Activated T-helper 9 cell treated with anti-CD3 and anti-CD28 coated beads, Interleukin-2, amount 50 U/mL, for 16 hours (primary cell): ENCODE results near the gene CACHD1.

ENCODE experiments used
- DNase-seq: peaks from one replicate; pipeline ENCODE4 v3.0.0-alpha.2; 2020; ENCODE audit warnings: low read depth

The CACHD1 gene

DNA sequence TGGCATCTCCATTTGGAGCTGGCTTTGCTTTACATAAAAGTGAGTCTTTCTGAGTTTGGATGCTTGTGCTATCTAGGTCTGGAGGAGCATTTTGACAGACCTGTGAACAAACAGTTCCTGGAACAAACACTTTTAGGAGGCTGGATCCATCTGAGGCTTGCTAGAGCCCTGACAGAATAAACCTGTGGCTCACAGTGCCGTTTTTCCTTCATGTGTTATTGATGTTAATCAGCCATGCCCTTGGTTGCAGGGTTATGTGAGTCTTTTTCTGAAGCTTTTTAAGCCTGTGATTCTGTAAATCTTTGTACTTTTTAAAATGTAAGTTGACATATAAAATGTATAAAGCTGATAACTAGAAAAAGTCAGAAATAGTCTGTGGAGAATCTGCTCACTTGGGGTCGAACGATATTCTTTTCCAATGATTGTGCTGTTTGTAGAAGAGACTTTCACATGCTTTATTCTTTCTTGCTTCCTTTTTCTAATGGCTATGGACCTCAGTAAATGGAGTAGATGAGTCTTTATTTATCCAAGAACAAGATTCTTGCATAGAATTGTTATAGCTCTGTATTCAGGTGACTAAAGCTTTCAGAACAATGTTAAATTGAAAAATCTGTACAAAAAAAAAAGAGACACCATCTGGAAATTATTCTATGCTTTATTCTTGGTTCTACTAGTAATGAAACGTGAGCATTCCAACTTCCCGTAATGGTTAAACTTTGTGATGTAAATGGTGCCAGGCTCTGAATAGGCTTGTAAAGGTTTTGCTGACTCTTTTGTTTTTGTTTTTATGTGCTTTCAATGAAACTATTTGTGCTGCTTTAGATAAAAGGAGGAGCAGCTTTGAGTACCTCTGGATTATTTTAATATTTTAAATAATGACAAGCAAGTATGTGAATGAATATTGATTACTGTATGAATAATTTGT, 53.7 kb downstream of the CACHD1 start:
- DNase-seq, result no peak

DNA sequence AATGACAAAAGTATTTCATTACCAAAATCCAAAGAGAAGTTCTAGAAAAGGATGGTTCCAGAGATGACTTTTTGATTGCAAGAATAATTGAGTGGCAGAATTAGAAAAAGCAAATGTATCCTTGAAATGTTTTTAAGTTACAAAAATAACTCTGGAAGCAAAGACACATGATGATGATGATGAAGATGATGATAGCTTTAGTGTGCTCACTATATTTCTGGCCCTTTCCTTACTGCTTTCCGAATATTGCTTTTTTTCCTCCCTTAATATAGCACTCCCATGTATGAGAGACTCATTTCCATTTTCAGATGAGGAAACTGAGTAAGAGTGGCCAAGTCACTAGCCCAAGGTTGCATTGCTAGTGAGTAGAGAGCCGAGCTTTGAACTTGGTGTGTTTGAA, 54.7 kb downstream of the CACHD1 start:
- DNase-seq, result no peak

DNA sequence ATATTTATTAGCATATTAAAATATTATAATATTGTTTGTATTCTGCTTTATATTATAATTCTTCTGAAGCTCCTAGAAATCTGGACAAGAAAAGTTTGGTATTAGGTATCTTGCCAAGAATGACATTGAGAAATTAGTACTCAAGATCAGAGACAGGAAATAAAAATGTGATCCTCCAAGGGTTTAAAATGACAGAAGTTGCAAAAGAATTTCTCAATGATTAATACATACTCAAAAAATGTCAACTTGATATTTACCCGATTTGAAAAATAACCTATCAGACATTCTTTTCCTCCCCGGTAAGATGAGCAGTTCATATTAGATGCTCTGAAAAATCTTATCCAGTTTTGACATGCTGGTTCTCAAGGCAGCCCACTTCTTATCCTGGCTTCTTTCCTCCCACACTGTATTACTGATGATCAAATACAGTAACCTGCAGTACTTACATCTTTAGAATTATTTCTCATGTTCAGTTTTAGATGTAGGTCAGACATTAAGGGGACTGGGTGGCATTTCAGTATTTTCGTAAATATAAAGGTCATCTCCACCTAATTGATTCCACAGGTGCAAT, 55.3 kb downstream of the CACHD1 start:
- no peak for DNase-seq

DNA sequence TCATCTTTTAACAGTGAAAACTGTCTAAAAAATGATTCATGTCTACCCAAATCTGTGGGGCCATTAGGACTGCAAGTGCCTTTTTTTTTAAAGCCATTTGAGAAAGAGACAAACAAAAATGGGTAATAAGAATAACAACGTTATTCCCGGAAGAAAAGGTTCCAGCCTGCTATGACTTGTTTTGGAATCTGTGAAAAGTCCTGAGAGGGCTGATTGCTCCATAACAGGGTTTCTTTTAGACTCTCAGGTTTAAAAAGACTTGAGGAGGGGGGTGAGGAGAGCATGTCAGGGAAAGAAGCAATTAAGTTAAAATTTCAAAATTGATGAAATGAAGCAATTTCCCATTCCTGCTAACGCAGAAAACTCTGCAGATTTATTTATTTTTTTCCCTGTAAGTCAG, 56.4 kb downstream of the CACHD1 start:
- no peak for DNase-seq

DNA sequence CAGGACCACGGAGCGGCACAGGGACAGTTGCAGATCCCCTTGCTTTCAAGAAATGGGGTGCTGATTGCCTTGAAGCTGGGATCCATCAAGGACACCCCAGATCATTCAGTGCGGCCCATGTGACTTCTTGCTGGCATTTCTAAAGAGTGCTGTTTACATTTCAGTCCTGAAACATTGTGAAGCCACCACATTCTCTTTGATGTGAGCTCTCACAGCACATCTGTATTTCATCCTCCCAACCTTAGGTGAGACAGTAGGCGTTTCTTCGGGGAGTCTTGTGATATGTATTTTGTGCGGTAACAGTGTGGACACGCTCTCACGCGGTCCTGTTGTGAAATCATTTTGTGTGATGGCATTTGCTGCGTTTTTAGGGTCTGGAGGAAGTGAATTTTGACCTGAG, 57.2 kb downstream of the CACHD1 start:
- no peak for DNase-seq

DNA sequence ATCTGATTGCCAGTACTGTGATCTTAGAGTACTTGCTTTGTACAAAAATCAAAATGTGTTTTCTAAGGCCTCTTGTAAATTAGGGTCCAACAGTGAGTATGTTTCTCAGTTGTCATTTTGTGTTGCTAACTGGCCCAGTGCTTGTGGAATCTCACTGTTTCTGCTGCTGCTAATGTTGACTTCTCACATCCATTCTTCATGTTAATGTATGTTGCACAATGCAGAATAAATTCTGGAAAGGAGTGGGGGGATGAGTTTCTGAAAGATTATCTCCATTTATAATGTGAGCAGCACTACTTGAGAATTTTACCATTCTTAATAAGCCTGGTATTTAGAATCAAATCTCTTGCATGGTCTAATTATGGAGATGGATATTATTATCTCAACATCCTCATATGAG, 57.9 kb downstream of the CACHD1 start:
- DNase-seq, result no peak

DNA sequence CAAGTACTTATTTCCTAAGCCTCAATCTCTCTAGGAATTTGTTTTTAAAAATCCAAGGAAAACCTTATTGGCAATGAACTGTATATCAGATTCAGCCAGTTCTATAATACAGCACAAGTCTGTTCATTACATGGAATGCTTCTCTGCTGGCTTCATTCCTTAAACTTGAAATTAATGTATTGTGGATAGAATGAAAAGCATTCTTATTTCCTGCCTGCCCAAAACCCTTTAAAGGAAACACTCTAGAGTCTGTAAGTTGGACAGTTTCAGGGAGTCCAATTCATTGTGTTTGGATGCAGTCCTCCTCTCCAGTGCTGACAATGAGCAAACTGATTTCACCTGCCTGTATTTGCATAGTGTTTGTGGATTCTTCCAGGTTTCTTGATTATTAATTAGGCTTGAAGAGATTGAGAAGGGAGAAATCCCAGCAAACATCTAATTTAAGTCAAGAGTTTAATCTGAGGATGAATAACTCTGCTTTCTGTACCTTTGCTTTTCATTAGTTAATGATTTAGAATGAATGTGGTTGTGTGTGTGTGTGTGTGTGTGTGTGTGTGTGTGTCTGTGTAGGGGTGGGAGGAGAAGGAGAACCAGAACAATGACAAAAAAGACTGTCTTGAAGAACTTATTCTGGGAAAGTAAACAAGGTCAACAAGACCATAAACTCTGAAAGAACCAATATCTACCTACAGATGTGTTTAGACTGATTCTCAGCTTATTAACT, 61.2 kb downstream of the CACHD1 start:
- no peak for DNase-seq

DNA sequence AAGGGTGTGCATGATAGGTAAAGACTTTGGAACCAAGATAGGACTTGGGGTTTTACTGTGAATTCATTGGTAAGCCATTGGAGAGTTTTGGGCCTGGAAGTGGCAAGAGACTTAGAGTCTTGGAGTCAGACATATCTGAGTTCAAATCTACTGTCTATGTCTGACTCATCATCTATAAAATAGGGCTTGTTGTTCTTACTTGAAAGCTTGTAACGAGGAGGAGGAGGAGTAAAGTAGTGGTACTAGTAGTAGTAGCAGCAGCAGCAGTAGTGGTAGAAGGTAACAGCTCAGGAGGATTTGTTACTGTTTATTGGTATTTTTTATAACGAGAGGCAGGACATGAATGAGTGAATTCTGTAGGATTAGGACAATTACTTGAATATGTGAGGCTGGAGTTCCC, 62.7 kb downstream of the CACHD1 start:
- DNase-seq, result no peak

DNA sequence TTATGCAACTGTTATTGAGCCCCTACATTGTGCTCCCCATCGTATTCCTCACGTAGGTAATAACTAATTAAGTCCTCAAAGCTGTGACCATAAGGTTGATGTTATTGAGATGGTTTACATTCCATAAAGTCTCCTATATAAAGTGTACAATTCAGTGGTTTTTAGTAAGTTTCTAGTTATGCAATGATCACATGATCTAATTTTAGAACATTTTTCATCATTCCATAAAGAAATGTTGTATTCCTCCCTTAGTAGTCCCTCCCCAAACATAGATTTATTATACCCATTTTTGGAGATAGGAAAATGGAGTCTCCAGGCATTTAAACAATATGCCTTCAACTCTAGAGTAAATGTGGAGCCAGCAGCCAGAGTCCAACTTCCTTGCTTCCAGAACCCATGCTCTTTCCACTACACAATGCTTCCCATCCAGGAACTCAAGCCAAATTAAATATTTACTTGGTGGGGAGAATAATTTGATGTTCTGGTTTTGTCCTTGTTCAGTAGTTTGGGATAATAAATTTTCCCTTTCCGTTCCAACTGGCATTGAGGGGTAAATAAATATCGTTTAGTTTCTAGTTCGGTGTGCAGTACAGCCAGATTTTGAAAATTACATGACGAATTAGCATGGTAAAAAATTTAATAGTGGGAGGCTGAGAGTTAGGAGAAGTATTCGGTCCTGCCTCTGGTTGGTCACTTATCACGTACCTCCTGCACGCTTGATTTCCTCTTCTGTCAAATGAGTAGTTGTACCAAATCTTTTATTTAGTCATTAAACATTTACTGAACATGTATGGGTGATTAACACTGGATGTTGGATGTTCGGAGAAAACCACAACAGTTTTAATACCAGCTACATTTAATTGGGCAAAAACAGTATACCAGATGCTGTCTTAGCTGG, 66.3 kb downstream of the CACHD1 start:
- DNase-seq, result no peak

DNA sequence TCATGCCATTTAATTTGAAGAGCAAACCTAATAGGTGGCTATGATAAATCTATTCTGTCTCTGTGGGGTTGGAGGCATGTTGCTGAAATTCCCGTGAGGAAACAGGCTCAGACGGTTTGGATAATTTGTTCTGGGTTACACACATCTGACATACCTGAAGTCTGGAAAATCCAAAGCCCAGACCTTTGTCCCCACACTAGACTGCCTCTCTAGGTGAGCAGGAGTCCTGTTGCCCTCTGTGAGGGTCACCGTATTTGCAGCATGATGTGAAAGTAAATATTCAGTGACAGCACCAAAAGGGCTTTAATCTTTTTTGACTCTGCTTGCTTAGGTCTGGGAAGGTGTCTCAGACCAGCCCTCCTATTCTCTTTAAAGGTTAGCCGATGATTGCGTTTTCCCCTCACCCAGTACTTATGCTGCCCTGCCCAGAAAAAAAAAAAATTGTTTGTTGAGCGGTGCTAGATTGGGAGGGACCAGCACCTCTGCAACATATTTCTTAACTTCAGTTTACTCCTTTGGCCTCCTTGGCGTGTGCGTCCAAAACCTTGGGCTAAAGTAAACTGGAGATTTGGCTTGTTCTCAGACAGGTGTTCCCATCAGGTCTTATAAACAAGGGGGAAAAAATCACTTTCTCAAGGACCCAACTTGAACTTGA, 67.0 kb downstream of the CACHD1 start:
- no peak for DNase-seq

DNA sequence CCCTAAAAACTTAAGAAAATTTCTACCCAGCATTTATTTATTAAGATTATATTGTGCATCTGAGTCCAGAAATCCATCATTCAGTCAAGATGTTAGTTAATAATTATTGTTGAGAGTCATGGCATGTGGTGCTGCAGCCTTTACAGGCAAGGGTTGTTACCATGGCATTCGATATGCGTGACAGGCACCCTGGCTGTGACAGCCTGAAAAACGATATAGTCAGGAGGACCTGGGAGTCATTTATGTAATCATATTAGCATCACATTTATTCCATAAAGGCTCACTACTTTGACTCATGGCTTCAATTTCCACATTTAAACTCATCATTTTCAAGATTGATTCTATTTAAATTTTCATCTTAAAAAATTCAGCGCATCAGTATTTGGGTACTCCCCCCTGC, 68.0 kb downstream of the CACHD1 start:
- DNase-seq, result no peak

DNA sequence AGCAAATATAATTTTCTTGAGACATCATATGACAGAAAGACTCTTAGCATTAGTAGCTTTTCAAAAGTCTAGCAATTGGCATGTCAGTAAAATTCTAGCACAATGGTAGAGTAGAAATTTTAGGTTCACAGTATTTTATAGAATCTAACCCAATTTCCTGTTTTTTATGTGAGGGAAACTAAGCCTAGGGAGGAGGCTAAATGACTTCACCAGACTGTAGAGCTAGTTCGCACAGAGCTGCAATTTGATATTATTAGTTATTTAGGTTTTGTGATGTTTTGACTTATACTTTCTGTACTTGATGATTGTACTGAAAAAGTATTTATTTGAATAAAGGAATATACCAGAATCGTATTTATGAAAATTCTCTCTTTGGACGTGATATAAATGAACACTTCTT, 68.5 kb downstream of the CACHD1 start:
- DNase-seq, result no peak

DNA sequence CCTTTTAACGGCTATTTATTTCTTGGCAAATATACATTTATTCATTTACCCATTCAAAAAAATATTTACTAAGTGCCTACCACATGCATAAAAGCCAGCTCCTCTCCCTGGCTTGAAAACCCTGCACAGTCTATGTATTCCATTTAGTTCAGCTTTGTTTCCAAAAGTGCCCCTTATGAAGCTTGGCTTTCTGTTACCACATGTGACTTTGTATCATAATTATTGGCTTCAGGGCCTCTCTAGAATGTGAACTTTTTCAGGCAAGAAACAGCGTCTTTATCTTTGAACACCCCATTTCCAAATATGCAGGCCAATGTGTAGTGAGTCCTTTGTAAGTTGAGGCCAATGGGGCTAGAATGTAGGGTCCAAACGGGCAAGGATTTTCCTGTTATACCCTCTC, 69.4 kb downstream of the CACHD1 start:
- DNase-seq, result no peak

DNA sequence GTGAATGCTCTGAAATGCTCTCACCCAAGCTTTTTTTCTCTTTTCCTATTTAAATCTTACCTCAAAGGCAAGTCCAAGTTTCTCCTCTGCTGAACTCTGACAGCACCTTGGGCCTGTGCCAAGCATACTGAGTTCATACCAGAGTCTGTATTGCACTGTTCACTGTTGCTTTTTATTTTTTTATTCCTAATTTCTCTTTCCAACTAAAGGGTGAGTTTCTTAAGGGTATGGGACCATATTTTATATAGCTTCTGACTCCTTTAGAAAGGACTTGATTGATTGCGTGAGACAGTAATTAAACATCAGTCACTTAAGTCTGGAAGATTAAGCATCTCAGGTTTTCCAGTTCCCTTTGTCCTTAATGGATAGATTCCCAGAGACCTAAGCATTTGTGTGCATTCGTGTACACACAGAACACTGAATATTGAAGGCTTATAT, 69.9 kb downstream of the CACHD1 start:
- DNase-seq, result no peak

DNA sequence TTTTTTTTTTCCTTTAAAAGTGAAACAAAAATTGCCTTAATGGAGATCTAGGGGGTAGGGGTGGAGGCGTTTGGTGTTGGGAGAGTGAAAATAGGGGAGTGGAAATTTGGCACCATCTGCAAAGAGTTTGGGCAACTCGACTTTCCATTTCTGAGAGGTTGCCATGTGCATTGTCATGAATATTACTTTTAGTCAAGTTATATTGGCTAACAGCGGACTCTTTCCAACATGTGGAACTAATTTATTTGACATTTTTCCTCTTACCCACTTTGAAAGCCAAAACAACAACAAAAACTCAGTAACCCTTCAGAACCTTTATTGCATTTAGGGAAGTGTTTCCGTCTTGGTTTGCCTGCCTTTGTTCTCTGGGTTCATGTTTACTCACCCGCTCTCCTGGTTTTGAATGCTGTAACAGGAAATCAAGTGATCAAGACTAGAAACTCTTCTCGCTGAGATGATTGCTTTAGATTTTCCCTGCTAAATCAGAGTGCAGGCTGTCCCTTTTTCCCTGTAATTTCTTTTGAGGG, 70.4 kb downstream of the CACHD1 start:
- DNase-seq, result no peak

DNA sequence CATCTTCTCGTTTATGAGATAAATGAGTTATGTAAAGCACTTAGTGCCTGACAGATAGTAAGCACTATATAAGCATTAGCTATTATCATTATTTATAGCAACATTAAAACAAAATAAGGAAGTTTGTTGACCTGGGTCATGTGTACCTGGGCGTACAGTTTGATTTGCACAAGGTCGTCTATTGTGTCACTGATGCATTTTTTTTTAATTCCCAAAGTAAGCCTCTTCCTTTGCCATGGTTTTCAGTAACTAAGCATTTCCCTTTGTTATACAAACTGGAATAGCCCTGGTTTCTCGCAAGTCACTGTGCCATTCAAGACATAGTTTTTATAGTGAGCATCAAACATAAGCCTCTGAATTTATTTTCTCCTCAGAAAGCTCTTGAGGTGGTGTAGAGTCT, 72.2 kb downstream of the CACHD1 start:
- DNase-seq, result no peak

DNA sequence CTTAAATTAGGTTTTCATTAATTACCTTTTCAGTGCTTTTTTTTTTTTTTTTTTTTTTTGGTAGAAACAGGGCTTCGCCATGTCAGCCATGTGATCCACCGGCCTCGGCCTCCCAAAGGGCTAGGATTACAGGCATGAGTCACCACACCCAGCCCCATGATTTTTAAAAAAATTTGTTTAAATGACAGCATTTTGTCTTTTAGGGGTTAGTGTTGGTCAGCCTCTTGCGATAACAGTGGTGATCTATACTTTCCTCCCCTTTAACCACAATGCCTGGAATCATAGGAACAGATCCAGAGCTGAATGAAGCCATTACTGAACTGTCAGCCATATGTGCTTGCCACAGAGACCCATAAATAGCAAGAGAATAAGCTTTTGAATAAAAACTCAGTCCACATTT, 73.9 kb downstream of the CACHD1 start:
- no peak for DNase-seq

DNA sequence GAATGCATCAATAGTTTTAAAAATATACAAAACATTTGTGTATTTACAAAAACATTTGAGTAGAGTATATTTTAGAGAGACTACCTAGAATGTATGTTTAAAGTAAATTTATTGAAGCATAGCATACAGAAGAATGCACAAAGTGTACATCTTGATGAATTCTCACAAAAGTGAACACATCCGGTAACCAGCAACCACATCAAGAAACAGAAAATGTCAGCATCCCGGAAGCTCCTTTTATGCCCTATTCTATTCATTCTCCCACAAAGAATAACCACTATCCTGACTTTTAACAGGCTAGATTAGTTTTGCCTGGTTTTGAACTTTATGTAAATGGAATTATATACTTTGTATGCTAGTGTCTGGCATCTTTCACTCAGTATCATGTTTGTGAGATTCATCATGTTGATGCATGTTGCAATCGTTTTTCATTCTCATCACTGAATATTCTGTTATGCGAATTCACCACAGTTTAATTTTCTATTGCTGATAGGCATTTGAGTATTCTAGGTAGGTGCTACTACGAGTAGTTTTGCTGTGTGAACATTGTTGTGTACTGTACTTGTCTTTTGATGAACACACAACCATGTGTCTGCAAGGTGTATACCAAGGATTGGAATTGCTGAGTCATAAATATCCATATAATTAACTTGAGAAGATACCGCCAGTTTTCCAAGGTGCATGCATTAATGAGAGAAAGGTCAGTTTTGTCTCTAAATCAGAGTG, 75.4 kb downstream of the CACHD1 start:
- no peak for DNase-seq

DNA sequence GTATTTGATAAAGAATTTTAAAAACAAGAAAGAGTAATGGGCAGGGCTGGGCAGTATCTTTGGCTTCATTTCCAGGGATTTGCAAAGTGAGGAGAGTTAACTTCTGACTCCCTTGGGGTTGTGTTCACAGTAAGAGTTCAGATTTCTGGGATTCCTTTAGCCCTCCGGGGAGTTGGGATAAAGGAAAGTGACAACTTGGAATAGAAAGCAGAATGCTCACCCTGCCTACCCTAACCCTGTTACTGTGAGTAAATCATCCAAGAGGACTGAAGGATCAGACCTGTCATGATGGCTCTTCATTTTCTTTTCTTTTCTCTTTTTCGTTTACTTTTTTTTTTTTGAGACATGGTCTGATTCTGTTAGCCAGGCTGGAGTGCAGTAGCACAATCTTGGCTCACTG, 76.1 kb downstream of the CACHD1 start:
- DNase-seq, result no peak

DNA sequence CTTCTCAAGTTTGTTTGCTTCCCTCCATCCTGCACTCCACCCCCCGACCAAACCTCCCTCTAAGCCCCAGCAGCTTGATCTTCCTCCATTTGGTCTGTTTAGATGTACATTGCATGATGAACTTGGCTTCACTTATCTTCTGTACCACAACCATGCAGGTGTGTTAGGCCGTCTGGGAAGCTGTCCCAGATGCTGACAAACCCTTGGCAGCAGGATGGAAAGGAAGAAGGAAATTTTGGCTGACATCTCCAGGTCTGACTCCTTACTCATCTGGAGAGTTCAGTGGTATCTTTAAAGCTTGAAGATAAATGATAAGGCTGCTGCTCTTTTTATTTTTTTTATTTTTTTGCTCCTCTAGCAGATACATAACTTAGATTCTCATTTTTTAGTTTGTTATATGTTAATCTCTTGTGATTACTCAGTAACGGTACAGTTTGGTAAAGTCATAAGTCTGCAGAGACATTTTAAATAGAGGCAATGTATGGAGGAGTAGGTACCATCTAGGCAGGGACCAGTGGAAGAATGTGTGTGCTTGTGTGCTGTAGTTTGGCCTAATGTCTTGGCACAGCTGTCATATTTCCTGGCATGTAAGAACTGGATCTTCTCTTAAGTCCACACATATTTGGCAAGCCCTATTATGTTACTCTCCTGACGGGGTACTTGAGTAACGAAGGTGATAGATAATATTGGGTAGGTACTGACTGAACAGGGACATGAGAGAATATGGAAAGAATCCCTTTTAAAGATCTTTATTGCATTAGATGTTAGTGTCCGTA, 79.7 kb downstream of the CACHD1 start:
- no peak for DNase-seq
